Epithelial cell of prostate (primary cell): ENCODE measurements around the gene TRIM41.

Experiments
- DNase-seq: peaks from one replicate; pipeline ENCODE4 v3.0.0-alpha.2; 2011; ENCODE audit warnings: low read depth, low spot score
- H3K27ac ChIP-seq: fragments of 450-650 bp; 2 replicates; pipeline ENCODE4 v1.5.1; 2017; ENCODE audit warnings: mild to moderate bottlenecking

The TRIM41 gene

DNA sequence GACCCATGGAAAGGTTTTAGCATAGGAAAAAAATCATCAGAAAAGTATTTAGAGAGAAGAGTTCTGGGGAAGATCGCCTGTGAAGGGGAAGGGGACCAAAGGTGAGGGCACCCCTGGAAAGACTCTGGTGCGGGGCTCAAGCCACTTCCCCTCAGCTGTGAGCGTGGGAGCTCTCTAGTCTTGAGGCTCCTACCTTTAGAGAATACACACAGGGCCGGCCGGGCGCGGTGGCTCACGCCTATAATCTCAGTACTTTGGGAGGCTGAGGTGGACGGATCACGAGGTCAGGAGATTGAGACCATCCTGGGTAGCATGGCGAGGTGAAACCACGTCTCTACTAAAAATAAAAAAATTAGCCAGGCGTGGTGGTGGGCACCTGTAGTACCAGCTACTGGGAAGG, 6.9 kb downstream of the TRIM41 start:
- no peak for DNase-seq
- no peak overlapping the region for H3K27ac ChIP-seq

DNA sequence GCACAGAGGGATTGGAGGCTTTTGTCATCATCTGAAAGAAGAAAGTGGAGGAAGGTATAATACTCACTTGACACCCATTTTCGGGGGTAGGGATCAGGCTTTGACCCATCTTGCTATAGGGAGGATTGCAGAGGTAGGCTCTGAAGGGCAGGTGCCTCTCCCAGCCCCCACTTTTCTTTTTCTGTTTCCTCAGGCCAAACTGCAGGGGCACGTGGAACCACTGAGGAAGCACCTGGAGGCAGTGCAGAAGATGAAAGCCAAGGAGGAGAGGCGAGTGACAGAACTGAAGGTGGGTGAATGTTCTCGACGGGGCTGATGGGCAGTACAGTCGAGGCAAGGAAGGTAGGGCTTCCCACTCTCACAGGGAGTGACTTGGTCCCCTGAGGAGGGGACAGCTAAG, 7.5 kb downstream of the TRIM41 start:
- no peak overlapping the region for H3K27ac ChIP-seq
- DNase-seq: no peak

DNA sequence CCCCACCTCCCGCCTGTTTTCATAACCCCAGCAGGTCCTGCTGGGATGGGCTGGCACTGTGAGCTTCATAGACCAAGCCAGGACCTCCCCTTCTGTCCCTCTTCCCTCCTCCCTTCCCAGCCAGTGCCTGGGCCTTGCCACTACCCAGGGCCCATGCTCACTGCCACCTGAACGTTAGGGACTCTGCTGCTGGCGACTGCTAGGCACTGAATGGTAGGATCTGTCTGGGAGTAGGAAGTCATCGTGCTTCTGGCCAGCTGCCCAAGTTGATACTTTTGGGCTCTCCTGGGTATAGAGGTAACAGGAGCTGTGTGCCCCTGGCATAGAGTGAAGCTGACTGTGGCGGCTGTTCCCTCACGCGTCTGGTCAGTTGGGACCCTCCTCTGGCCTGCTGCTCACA, 8.4 kb downstream of the TRIM41 start:
- DNase-seq: no peak
- H3K27ac ChIP-seq: no peak overlapping the region

DNA sequence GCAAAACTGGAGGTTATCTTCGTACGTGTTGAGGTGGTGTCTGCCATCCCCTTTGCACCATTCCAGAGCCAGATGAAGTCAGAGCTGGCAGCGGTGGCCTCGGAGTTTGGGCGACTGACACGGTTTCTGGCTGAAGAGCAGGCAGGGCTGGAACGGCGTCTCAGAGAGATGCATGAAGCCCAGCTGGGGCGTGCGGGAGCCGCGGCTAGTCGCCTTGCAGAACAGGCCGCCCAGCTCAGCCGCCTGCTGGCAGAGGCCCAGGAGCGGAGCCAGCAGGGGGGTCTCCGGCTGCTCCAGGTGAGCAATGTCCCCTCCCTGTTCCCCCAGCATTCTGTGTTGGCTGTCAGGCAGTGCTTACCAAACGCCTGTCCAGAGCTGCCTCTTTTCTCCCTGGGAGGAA, 9.5 kb downstream of the TRIM41 start:
- DNase-seq: no peak
- no peak overlapping the region for H3K27ac ChIP-seq

DNA sequence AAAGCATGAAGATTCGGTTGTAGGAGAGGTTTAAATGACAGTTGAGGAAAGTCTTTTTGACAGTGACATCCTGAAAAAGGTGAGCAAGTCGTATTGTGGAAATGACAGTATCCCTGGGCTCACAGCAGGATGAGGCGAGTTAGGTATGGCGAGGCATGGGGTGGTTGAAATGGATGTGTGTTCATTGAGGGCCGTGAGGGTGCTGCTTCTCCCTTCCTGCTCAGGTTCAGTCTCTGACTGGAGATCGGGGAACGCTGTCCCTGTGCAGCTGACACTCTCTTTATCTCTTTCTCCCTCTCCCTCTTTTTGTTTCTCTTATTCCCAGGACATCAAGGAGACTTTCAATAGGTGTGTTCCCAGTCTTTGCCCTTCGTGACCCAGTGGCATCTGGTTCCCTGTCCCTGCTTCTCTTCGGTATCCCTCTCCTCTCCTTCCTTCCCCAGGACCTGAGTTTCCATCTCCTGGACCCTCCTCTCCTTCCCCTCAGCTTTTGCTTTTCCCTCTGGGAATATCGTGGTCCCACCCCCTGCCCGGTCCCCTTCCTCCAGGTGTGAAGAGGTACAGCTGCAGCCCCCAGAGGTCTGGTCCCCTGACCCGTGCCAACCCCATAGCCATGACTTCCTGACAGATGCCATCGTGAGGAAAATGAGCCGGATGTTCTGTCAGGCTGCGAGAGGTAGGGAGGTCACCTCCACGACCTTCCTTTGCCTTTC, 10.2 kb downstream of the TRIM41 start:
- no peak overlapping the region for H3K27ac ChIP-seq
- no peak for DNase-seq

DNA sequence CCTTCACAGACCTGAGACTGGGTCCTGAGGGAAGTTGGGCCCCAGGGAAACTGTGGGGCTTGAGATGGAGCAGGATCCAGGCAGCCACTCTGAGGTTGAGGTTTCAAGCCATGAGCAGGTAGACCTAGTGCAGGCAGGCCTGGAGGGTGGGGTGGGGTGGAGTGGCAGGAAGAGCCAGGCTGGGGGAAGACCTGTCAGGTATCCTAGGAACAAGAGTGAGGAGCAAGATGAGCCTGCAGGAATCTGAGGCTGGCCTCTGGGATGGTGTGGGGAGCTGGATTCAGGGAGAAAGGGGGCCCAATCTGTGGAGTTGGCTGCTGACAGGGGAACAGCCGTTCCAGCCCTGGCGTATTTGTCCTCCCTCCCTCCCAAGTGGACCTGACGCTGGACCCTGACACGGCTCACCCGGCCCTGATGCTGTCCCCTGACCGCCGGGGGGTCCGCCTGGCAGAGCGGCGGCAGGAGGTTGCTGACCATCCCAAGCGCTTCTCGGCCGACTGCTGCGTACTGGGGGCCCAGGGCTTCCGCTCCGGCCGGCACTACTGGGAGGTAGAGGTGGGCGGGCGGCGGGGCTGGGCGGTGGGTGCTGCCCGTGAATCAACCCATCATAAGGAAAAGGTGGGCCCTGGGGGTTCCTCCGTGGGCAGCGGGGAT, 10.8 kb downstream of the TRIM41 start:
- H3K27ac ChIP-seq: no peak overlapping the region

DNA sequence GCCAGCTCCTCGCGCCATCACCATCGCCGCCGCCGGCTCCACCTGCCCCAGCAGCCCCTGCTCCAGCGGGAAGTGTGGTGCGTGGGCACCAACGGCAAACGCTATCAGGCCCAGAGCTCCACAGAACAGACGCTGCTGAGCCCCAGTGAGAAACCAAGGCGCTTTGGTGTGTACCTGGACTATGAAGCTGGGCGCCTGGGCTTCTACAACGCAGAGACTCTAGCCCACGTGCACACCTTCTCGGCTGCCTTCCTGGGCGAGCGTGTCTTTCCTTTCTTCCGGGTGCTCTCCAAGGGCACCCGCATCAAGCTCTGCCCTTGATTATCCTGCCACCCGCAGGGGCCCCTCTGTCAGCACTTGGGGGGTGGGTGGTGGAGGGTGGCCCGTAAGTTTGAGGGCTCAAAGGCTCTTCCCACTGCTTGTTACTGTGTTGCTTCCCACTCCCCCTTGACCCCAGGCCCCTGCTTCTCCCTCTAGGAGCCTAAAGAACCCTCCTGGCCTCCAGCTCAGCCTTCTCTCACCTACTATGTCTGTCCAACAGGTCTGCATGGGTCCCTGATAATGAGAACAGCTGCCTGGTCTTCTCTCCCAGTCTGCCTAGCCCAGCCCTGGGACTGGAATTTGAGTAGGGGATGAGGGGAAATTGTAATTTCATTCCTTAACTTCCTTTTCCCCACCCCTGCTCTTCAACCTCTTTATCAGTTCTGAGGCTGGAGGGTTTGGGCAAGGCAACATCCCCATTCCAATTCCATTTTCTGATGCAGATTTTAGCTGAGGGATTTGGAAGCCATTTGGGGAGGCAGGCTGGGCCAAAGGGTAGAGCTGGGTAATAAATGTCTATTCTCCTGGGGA, 11.6 kb downstream of the TRIM41 start:
- DNase-seq: no peak
- peak overlapping the region; percentile 45 for H3K27ac ChIP-seq

More for the DNA sequence above, 10.8 kb downstream of the TRIM41 start:
- no peak for DNase-seq

DNA sequence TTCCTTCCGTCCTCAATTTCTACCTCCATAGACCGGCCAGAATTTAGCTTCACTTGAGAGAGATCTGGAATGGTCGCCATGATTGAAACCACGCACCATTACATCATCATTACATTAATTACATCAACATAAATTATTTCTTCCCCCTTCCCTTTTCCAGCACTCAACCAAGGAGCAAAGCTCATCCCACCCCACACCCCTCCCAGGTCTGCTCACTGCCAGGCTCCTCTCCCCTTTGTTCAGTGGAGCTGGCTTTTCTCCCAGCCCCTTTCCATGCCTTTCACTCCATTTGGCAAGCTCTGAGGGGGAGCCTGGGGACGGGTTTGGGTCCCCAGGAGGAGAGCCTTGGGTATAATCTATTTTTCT, 12.2 kb downstream of the TRIM41 start:
- H3K27ac ChIP-seq: peak overlapping the region; percentile 45
- DNase-seq: no peak

DNA sequence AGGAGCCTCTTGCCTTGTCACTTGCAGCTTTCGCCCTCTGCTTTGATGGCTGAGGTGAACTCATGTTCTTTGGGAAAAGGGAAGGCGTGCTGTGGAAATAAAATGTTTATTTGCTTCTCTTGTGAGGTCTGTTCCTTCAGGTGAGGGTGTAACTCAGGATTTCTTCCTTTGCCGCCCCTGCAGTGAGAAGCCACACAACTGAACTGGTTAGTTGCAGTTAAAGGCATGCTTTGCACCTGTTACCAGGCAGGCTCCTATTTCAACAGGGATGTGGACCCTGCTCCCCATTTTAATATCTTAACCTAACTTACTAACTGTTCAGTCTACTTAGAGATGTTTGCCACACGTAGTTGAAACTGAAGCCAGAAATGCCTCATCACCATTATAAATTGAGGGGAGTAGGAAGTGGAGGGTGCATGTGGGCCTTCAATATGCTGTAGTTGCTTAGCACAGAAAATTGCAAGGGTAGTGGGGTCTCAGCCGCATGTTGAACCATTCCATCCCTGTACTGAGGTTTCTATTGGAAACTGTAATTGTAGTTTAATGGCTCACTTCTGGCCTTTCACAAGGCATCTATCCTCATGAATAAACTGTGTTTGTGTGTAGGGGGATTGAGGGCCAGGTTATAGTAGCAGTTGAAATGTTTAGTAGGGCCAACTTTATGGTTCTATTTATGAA, 12.7 kb downstream of the TRIM41 start:
- H3K27ac ChIP-seq: peak overlapping the region; percentile 45
- no peak for DNase-seq

DNA sequence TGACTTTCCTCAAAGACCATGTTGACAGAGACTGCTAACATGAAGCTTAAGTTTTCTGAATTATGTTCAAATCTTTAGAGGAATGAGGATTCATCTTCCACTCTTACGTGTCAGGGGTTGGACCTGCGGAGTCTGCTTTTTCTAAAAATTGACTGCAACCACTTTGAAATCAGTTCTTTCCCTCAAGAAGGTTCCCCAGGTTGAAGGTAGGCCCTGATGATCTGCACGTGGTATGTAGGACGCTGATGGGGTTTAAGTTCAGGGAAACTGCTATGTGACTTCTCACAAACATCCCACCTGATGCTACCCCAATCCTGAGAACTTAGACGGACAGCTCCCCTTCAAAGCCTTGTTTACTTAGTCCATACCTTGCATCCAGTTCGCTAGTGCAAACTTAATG, 13.4 kb downstream of the TRIM41 start:
- peak overlapping the region; percentile 45 for H3K27ac ChIP-seq
- no peak for DNase-seq

DNA sequence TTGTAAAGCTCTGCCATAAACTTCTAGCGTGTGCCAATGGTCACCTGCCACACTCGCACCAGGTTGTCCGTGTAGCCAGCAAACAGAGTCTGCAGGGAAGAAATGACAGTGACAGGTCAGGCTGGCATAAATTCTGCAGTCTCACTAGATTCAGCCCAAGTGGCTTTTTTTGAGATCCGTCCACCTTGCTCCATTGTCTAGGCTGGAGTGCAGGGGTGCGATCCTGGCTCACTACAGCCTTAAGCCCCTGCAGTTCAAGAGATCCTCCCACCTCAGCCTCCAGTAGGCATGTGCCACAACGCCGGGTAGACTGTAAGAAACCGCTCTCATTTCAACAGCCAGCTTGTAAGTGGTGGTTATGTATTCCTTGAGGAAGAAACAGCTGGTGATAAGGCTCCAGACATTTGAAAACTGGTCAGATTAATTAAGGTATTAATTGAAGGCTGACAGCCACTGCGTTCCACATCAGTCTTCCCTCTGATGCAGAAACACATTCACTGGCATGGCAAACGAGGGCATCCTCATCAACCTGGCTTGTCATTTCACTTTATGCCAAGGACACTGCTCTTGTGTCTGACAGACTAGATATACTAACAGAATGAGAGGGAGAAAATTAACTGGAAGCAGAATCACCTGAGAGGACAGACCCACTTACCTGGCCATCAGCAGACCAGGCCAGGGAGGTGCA, 14.0 kb downstream of the TRIM41 start:
- peak overlapping the region; percentile 99 for H3K27ac ChIP-seq
- no peak for DNase-seq

DNA sequence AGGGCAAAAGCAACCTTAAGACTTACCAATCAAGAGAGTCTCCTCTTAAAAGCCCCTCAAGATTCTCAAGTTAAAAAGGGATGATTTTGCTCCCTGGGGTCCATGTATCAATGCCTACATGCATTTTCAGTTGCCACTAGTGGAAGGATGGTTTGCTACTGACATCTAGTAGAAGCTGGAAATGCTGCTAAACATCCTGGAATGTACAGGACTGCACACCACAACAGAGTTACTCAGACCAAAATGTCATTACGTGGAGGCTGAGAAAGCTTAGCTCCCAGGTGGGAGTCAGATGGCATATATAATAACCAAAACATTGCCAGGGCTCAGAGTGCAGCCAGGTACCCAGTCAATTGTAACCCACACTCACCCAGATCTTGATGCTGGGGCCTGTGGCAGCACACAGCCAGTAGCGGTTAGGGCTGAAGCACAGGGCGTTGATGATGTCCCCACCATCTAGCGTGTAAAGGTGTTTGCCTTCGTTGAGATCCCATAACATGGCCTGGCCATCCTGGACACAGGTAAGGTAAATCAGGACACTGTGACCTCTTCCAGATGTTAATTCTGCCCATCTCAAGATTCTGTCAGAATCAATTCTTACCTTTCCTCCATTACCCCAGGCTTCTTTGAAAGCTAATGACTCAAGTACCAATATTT, 14.8 kb downstream of the TRIM41 start:
- H3K27ac ChIP-seq: peak overlapping the region; percentile 99
- DNase-seq: no peak

DNA sequence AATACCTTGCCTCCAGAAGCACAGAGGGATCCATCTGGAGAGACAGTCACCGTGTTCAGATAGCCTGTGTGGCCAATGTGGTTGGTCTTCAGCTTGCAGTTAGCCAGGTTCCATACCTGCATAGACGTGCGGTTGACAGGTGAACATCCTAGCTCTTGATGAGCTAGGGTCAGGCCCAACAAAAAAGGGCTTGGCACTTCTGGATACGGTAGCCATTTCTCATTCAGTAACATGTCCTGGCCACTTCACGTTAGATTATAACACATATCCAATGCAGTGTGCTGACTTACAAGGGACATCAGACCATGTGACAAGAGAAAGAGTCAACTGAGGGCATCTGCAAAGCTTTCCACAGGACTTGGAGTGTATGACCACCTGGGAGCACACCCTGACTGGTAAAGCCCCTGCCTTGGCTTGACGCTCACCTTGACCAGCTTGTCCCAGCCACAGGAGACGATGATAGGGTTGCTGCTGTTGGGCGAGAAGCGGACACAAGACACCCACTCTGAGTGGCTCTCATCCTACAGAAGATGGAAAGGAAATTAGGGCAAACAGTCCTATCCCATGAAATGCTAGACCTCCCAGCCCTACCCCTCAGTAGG, 16.1 kb downstream of the TRIM41 start:
- peak overlapping the region; percentile 99 for H3K27ac ChIP-seq
- DNase-seq: no peak

DNA sequence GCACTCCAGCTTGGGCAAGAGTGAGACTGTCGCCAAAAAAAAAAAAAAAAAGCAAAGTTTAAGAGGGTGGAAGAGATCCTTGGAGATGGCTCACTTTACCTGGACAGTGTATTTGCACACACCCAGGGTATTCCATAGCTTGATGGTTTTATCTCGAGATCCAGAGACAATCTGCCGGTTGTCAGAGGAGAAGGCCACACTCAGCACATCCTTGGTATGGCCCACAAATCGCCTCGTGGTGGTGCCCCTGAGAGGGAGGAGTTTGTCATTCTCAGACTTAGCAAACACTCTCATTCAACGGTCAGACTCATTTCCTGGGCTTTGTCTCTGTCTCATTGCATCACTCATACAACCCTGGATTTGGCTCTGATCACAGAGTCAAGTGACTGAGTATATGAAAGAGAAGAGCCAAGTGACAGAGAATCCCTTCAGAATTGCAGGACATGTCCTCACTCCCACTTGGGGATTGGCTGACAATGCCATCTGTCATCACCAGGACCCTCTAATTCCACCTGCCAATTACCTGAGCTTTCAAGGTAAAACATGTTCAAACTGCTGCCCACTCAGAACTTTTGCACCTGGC, 18.4 kb downstream of the TRIM41 start:
- peak; percentile 68 for DNase-seq
- peak overlapping the region; percentile 99 for H3K27ac ChIP-seq

DNA sequence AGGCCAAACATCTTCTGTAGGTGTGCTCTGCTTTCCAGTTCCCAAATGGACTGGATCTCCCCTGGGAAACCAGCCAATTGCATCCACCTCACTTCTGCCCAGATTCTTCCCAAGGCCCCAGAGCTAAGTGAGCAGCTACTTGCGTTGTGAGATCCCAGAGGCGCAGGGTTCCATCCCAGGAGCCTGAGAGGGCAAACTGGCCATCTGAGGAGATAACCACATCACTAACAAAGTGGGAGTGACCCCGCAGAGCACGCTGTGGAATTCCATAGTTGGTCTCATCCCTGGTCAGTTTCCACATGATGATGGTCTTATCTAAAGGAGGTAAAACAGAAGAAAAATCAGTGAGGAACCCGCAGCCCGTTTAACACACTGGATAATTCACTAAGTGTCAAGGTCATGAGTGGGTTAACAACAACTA, 19.0 kb downstream of the TRIM41 start:
- peak overlapping the region; percentile 99 for H3K27ac ChIP-seq
- no peak for DNase-seq

DNA sequence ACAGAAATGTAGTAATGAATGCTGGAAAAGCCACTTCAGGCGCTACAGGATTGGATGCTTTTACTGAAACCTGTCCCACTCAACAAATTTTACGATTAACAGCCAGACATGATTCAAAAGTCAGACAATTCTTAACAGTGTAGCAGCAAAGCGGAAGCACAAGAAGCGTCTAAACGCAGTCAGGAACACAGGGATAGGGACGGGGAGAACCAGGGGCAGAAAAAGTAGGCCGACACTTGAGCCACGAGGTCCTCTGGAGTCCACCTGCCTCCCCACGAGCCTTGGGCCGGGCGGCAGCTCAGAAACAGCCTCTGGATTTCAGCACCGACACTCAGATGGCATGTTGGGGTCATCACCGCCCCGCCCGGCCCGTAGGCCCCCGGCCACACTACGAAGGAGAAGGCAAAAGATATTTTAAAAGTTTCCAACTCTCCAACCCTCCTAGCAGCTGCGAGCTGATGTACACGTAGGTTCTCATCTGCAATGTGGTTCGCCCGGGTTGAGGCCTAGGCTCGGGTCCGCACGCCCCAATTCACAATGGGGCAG, 20.0 kb downstream of the TRIM41 start:
- DNase-seq: no peak
- H3K27ac ChIP-seq: peak overlapping the region; percentile 99

DNA sequence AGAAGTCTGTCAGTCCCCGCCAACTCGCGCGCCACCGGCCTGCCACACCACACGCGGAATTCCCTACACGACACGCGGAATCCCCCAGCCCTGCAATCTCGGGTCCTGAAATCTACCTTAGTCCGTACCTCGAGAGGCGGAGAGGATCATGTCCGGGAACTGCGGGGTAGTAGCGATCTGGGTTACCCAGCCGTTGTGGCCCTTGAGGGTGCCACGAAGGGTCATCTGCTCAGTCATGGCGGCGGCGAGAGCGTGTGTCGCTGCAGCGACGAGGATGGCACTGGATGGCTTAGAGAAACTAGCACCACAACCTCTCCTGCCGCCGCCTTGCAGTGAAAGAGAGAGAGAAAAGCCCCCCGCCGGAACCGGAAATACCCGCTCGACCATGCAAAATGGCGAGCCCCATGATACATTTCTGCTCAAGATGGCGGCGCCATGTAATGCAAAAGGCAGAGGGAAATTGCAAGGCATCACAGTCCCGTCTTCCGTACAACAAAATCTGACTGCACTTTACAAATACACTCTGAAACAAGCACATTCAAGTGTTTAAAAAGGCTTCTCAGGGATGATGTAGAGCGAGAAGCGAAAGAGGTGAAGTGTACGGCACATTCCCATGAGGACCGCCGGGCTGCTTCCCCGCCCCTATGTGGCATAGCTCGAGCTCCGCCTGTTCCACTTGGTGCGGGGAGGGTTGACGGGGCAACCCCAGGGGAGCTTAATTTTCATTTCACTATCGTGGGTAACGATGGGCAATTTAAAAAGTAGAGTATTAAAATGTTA, 20.7 kb downstream of the TRIM41 start, which contains the start of gene RACK1:
TSS of gene RACK1 (minus strand) at position 343 of the 780 bp plus-strand sequence. CDS start at position 237, 106 bp downstream.
- DNase-seq: peak; percentile 48
- peak within 1 kb of the TSS; percentile 99 for H3K27ac ChIP-seq
